ENCODE measurements around the gene SKP2.

The SKP2 gene

GRCh38 chr5:36217988-36218387 is 66.1 kb downstream of the SKP2 start:
- H3K23ac ChIP-seq (ENCODE audit: low read length) = no peak overlapping the region
- no peak overlapping the region for H3K56ac ChIP-seq (ENCODE audit: low read length)
- H4K5ac ChIP-seq (ENCODE audit: low read length) = no peak overlapping the region
- H3K9ac ChIP-seq (ENCODE audit: low read length) = no peak overlapping the region
- no peak for DNase-seq
- WGBS (ENCODE audit: extremely low coverage, insufficient coverage, low lambda C conversion rate) = no CpG with 5 or more reads among the region's 1 CpG
- no peak overlapping the region for H2BK15ac ChIP-seq (replicated peaks; ENCODE audit: low read depth)
- H3K4me3 ChIP-seq (ENCODE audit: low read length) = no peak overlapping the region
- no peaks in the 10 kb centered on the region for H3K36me3 ChIP-seq (ENCODE audit: control insufficient read depth, insufficient read depth, low read length)
- H3K79me1 ChIP-seq (ENCODE audit: low read length) = no peaks in the 10 kb centered on the region
- no peak overlapping the region for H2BK120ac ChIP-seq (ENCODE audit: low read depth, low read length)
- H3K18ac ChIP-seq (ENCODE audit: low read length) = no peak overlapping the region
- no peak overlapping the region for H3K4ac ChIP-seq (ENCODE audit: low read depth, low read length)
- H3K27me3 ChIP-seq (ENCODE audit: insufficient read depth, low read length, poor library complexity) = no peaks in the 10 kb centered on the region
- no peaks in the 10 kb centered on the region for H3K79me2 ChIP-seq (ENCODE audit: control insufficient read depth, insufficient read depth, low read length)
- no peak overlapping the region for H3K4me2 ChIP-seq (ENCODE audit: low read length)
- no peaks in the 10 kb centered on the region for H3K4me1 ChIP-seq (ENCODE audit: control insufficient read depth, low read depth, low read length)
- no peak overlapping the region for H4K8ac ChIP-seq (ENCODE audit: low read depth, low read length)
- H2AK5ac ChIP-seq (ENCODE audit: low read length) = no peak overlapping the region
- no peak overlapping the region for H2BK5ac ChIP-seq (ENCODE audit: low read length)
- H3K27ac ChIP-seq (ENCODE audit: low read depth, low read length) = no peak overlapping the region

- no peak overlapping the region for H3K9ac ChIP-seq (ENCODE audit: low read length)
- no peak overlapping the region for H2AK5ac ChIP-seq (ENCODE audit: low read length)
- no peak overlapping the region for H2BK15ac ChIP-seq (replicated peaks; ENCODE audit: low read depth)
- no peaks in the 10 kb centered on the region for H3K79me1 ChIP-seq (ENCODE audit: low read length)
- no peaks in the 10 kb centered on the region for H3K4me1 ChIP-seq (ENCODE audit: control insufficient read depth, low read depth, low read length)
- H2BK5ac ChIP-seq (ENCODE audit: low read length) = no peak overlapping the region
- no peak overlapping the region for H3K56ac ChIP-seq (ENCODE audit: low read length)
- no peak overlapping the region for H2BK120ac ChIP-seq (ENCODE audit: low read depth, low read length)
- no peak overlapping the region for H3K4me2 ChIP-seq (ENCODE audit: low read length)
- no peak for DNase-seq
- no peak overlapping the region for H3K23ac ChIP-seq (ENCODE audit: low read length)
- H3K4me3 ChIP-seq (ENCODE audit: low read length) = no peak overlapping the region
- H3K4ac ChIP-seq (ENCODE audit: low read depth, low read length) = no peak overlapping the region
- H3K79me2 ChIP-seq (ENCODE audit: control insufficient read depth, insufficient read depth, low read length) = no peaks in the 10 kb centered on the region
- H3K27ac ChIP-seq (ENCODE audit: low read depth, low read length) = no peak overlapping the region
- H4K8ac ChIP-seq (ENCODE audit: low read depth, low read length) = no peak overlapping the region
- no CpG with 5 or more reads among the region's 1 CpG for WGBS (ENCODE audit: extremely low coverage, insufficient coverage, low lambda C conversion rate)
- no peak overlapping the region for H4K5ac ChIP-seq (ENCODE audit: low read length)
- H3K36me3 ChIP-seq (ENCODE audit: control insufficient read depth, insufficient read depth, low read length) = no peaks in the 10 kb centered on the region
- no peaks in the 10 kb centered on the region for H3K27me3 ChIP-seq (ENCODE audit: insufficient read depth, low read length, poor library complexity)
- no peak overlapping the region for H3K18ac ChIP-seq (ENCODE audit: low read length)
Observed at GRCh38 chr5:36222620-36223019, 70.7 kb downstream of the SKP2 start.

- Histone ChIP-seq H3K4me2 (ENCODE audit: low read length) (no peak overlapping the region), H4K5ac (ENCODE audit: low read length) (no peak overlapping the region), H4K8ac (ENCODE audit: low read depth, low read length) (no peak overlapping the region), H3K56ac (ENCODE audit: low read length) (no peak overlapping the region), H3K9ac (ENCODE audit: low read length) (no peak overlapping the region), H2AK5ac (ENCODE audit: low read length) (no peak overlapping the region), H3K18ac (ENCODE audit: low read length) (no peak overlapping the region), H2BK5ac (ENCODE audit: low read length) (no peak overlapping the region), H3K4ac (ENCODE audit: low read depth, low read length) (no peak overlapping the region), H3K27ac (ENCODE audit: low read depth, low read length) (no peak overlapping the region), H3K79me2 (ENCODE audit: control insufficient read depth, insufficient read depth, low read length) (no peaks in the 10 kb centered on the region), H2BK120ac (ENCODE audit: low read depth, low read length) (no peak overlapping the region), H3K36me3 (ENCODE audit: control insufficient read depth, insufficient read depth, low read length) (no peaks in the 10 kb centered on the region), H2BK15ac (replicated peaks; ENCODE audit: low read depth) (no peak overlapping the region), H3K4me1 (ENCODE audit: control insufficient read depth, low read depth, low read length) (no peaks in the 10 kb centered on the region), H3K79me1 (ENCODE audit: low read length) (no peaks in the 10 kb centered on the region), H3K27me3 (ENCODE audit: insufficient read depth, low read length, poor library complexity) (no peaks in the 10 kb centered on the region), H3K23ac (ENCODE audit: low read length) (no peak overlapping the region), H3K4me3 (ENCODE audit: low read length) (no peak overlapping the region)
- DNase-seq = no peak
Observed at GRCh38 chr5:36227046-36227445, 75.1 kb downstream of the SKP2 start.

DNA sequence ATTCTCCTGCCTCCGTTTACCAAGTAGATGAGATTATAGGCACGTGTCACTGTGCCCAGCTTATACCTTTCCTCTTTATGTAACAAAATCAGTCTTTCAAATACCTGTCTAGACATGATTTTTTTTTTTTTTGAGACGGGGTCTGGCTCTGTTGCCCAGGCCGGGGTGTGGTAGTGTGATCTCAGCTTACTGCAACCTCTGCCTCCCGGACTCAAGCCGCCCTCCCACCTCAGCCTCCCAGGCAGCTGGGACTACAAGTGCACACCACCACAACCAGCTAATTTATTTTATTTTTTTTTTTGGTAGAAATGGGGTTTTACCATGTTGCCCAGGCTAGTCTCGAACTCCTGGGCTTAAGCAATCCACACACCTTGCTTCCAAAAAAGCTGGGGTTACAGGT is 76.6 kb downstream of the SKP2 start:
- H3K18ac ChIP-seq (ENCODE audit: low read length) = no peak overlapping the region
- H3K4ac ChIP-seq (ENCODE audit: low read depth, low read length) = no peak overlapping the region
- no peak overlapping the region for H3K23ac ChIP-seq (ENCODE audit: low read length)
- no peak overlapping the region for H3K9ac ChIP-seq (ENCODE audit: low read length)
- no peaks in the 10 kb centered on the region for H3K36me3 ChIP-seq (ENCODE audit: control insufficient read depth, insufficient read depth, low read length)
- no peak for DNase-seq
- no peak overlapping the region for H2AK5ac ChIP-seq (ENCODE audit: low read length)
- H2BK5ac ChIP-seq (ENCODE audit: low read length) = no peak overlapping the region
- no peaks in the 10 kb centered on the region for H3K79me1 ChIP-seq (ENCODE audit: low read length)
- H4K5ac ChIP-seq (ENCODE audit: low read length) = no peak overlapping the region
- no peak overlapping the region for H3K56ac ChIP-seq (ENCODE audit: low read length)
- no peak overlapping the region for H3K27ac ChIP-seq (ENCODE audit: low read depth, low read length)
- no peak overlapping the region for H3K4me3 ChIP-seq (ENCODE audit: low read length)
- H3K4me2 ChIP-seq (ENCODE audit: low read length) = no peak overlapping the region
- H3K4me1 ChIP-seq (ENCODE audit: control insufficient read depth, low read depth, low read length) = no peaks in the 10 kb centered on the region
- no peaks in the 10 kb centered on the region for H3K79me2 ChIP-seq (ENCODE audit: control insufficient read depth, insufficient read depth, low read length)
- H3K27me3 ChIP-seq (ENCODE audit: insufficient read depth, low read length, poor library complexity) = no peaks in the 10 kb centered on the region
- no peak overlapping the region for H2BK120ac ChIP-seq (ENCODE audit: low read depth, low read length)
- H2BK15ac ChIP-seq (replicated peaks; ENCODE audit: low read depth) = no peak overlapping the region
- H4K8ac ChIP-seq (ENCODE audit: low read depth, low read length) = no peak overlapping the region
- WGBS (ENCODE audit: extremely low coverage, insufficient coverage, low lambda C conversion rate) = no CpG with 5 or more reads among the region's 7 CpGs

GRCh38 chr5:36230151-36230790 is 78.4 kb downstream of the SKP2 start:
- no peak overlapping the region for H2BK5ac ChIP-seq (ENCODE audit: low read length)
- no peak overlapping the region for H4K8ac ChIP-seq (ENCODE audit: low read depth, low read length)
- no peak overlapping the region for H3K23ac ChIP-seq (ENCODE audit: low read length)
- no peak overlapping the region for H2AK5ac ChIP-seq (ENCODE audit: low read length)
- no peak overlapping the region for H3K27ac ChIP-seq (ENCODE audit: low read depth, low read length)
- H2BK120ac ChIP-seq (ENCODE audit: low read depth, low read length) = no peak overlapping the region
- no peaks in the 10 kb centered on the region for H3K79me1 ChIP-seq (ENCODE audit: low read length)
- no peaks in the 10 kb centered on the region for H3K27me3 ChIP-seq (ENCODE audit: insufficient read depth, low read length, poor library complexity)
- H3K9ac ChIP-seq (ENCODE audit: low read length) = no peak overlapping the region
- no peak overlapping the region for H3K56ac ChIP-seq (ENCODE audit: low read length)
- WGBS (ENCODE audit: extremely low coverage, insufficient coverage, low lambda C conversion rate) = no CpG with 5 or more reads among the region's 1 CpG
- no peak overlapping the region for H3K4me2 ChIP-seq (ENCODE audit: low read length)
- H3K4ac ChIP-seq (ENCODE audit: low read depth, low read length) = no peak overlapping the region
- no peak overlapping the region for H3K4me3 ChIP-seq (ENCODE audit: low read length)
- no peak overlapping the region for H2BK15ac ChIP-seq (replicated peaks; ENCODE audit: low read depth)
- DNase-seq = no peak
- no peak overlapping the region for H3K18ac ChIP-seq (ENCODE audit: low read length)
- no peaks in the 10 kb centered on the region for H3K36me3 ChIP-seq (ENCODE audit: control insufficient read depth, insufficient read depth, low read length)
- H4K5ac ChIP-seq (ENCODE audit: low read length) = no peak overlapping the region
- no peaks in the 10 kb centered on the region for H3K4me1 ChIP-seq (ENCODE audit: control insufficient read depth, low read depth, low read length)
- no peaks in the 10 kb centered on the region for H3K79me2 ChIP-seq (ENCODE audit: control insufficient read depth, insufficient read depth, low read length)

- no peak overlapping the region for H3K9ac ChIP-seq (ENCODE audit: low read length)
- no peak overlapping the region for H2BK120ac ChIP-seq (ENCODE audit: low read depth, low read length)
- no peak overlapping the region for H2BK15ac ChIP-seq (replicated peaks; ENCODE audit: low read depth)
- no peak overlapping the region for H4K8ac ChIP-seq (ENCODE audit: low read depth, low read length)
- no peak overlapping the region for H3K18ac ChIP-seq (ENCODE audit: low read length)
- H3K27ac ChIP-seq (ENCODE audit: low read depth, low read length) = no peak overlapping the region
- no peak overlapping the region for H3K23ac ChIP-seq (ENCODE audit: low read length)
- no peaks in the 10 kb centered on the region for H3K4me1 ChIP-seq (ENCODE audit: control insufficient read depth, low read depth, low read length)
- no peak overlapping the region for H3K56ac ChIP-seq (ENCODE audit: low read length)
- H3K4ac ChIP-seq (ENCODE audit: low read depth, low read length) = no peak overlapping the region
- H3K4me3 ChIP-seq (ENCODE audit: low read length) = no peak overlapping the region
- H3K4me2 ChIP-seq (ENCODE audit: low read length) = no peak overlapping the region
- H3K79me1 ChIP-seq (ENCODE audit: low read length) = no peaks in the 10 kb centered on the region
- 100% methylated on average over 1 of the region's 3 CpGs for WGBS (ENCODE audit: extremely low coverage, insufficient coverage, low lambda C conversion rate)
- H3K36me3 ChIP-seq (ENCODE audit: control insufficient read depth, insufficient read depth, low read length) = no peaks in the 10 kb centered on the region
- peak; percentile 25 for DNase-seq
- H2AK5ac ChIP-seq (ENCODE audit: low read length) = no peak overlapping the region
- H2BK5ac ChIP-seq (ENCODE audit: low read length) = no peak overlapping the region
- no peak overlapping the region for H4K5ac ChIP-seq (ENCODE audit: low read length)
- no peaks in the 10 kb centered on the region for H3K27me3 ChIP-seq (ENCODE audit: insufficient read depth, low read length, poor library complexity)
- H3K79me2 ChIP-seq (ENCODE audit: control insufficient read depth, insufficient read depth, low read length) = no peaks in the 10 kb centered on the region
Observed at GRCh38 chr5:36232533-36232932, 80.6 kb downstream of the SKP2 start.
